Ovary (tissue), 9 donors: Measurements from ENCODE around the gene CCNA2. TPM values are rescaled to one million over a fixed set of nuclear protein-coding genes. Genes with fewer than 3 reads are reported as not detected.

Experiments
- DNase-seq, 5 donors: peaks; one replicate each; pipeline ENCODE4 v3.0.0-alpha.2; 2019 to 2020
- H3K27ac ChIP-seq, 2 donors: fragments of 200-600 bp; one replicate each; pipeline versions ENCODE4 v1.5.1 to v1.8.0; 2019 to 2022
- H3K27me3 ChIP-seq: fragments of 200-600 bp; one replicate; pipeline ENCODE4 v1.8.0; 2022
- H3K36me3 ChIP-seq: fragments of 200-600 bp; sonication (generic); one replicate; pipeline ENCODE4 v1.5.1; 2019
- H3K4me1 ChIP-seq: one replicate; pipeline ENCODE4 v1.8.1; 2013; ENCODE audit warnings: mild to moderate bottlenecking, moderate library complexity; ENCODE audit not compliant: insufficient read depth
- H3K4me3 ChIP-seq: fragments of 200-600 bp; sonication (generic); one replicate; pipeline ENCODE4 v1.5.1; 2017
- H3K9me3 ChIP-seq, 2 donors: fragments of 200-600 bp in 1 of 2; sonication (generic) in 1 of 2; one replicate each; pipeline versions ENCODE4 v1.5.1 to v1.8.1; 2013 to 2019; ENCODE audit warnings: mild to moderate bottlenecking in 1 of 2, moderate library complexity in 1 of 2
- CTCF ChIP-seq, 3 donors: fragments of 450-650 bp in 2 of 3; fragments of 200-600 bp in 1 of 3; IDR thresholded peaks; one replicate each; pipeline versions ENCODE4 v1.5.1 to v1.8.0; 2016 to 2022; ENCODE audit warnings: antibody characterized with exemption in 3 of 3, mild to moderate bottlenecking in 1 of 3
- EP300 ChIP-seq: sonication (generic); formaldehyde crosslinking; IDR thresholded peaks from one replicate; pipeline ENCODE4 v1.6.1; 2017; ENCODE audit warnings: antibody characterized with exemption
- POLR2A ChIP-seq: fragments of 450-650 bp; IDR thresholded peaks from one replicate; pipeline ENCODE4 v1.6.1; 2017; ENCODE audit warnings: antibody characterized with exemption, mild to moderate bottlenecking, moderate library complexity
- WGBS, 3 donors: extraction: QIAGEN DNeasy Blood & Tissue Kit in 1 of 3; methylation state at CpG; one replicate each; pipeline versions ENCODE4 v1.1.5 to v1.1.7; 2013 to 2017; 5-methylcytosine and 5-hydroxymethylcytosine counted together
- intact Hi-C, 4 donors: fragments of 100-400 bp; cut with DNase I; formaldehyde crosslinking; loops; one replicate each; pipeline versions ENCODE4 v1.11.0 to v1.15.1; 2022 to 2023
- polyA plus RNA-seq, 2 donors: library from polyadenylated mRNA; stranded (reverse); fragments of 200-250 nt in 1 of 2; fragments of 350-450 nt in 1 of 2; fragmentation: Illumina TruSeq in 1 of 2; extraction: RNeasy Lipid Tissue Mini Kit (QIAGEN cat#74804) in 1 of 2; gene quantifications; one replicate each; pipeline ENCODE4 v1.2.3, GENCODE V29; 2013 to 2014
- total RNA-seq, 7 donors: library from RNA; depleted of rRNA in 2 of 7; stranded (reverse); fragments of >200 nt in 2 of 7; fragmentation: NEBNext Ultra II Directional in 3 of 7; extraction: Animal tissue kit (Norgen Biotek cat#: 25700) in 3 of 7; gene quantifications; one replicate each; pipeline versions ENCODE4 v1.1.0 to v1.2.4, GENCODE V29; 2016 to 2023
- donor health status: DM: no; HTN: no; CAD: no; lungs with moderate emphysema.
- donor health status: DM: no; HTN: no; CAD: no.
- donor health status: Bipolar disorder and iron deficiency.
- donor health status: DM: yes; HTN: yes; CAD: no.
- donor health status: DM: no; HTN: no; CAD: no.
- donor health status: DM: yes; HTN: yes; CAD: no.

CCNA2 gene
- total and polyA plus RNA-seq, 9 donors = 0.65 to 3.3 (median 1.4) TPM

- TF ChIP-seq POLR2A (no peak), CTCF (IDR thresholded peaks at IDR 0.05) (no peak), EP300 (no peak)
- no peak for DNase-seq
- H3K4me1 ChIP-seq = no peaks in the 10 kb centered on the region
- H3K27me3 ChIP-seq = no peaks in the 10 kb centered on the region
- no peaks in the 10 kb centered on the region for H3K36me3 ChIP-seq
- no peaks in the 10 kb centered on the region for H3K9me3 ChIP-seq
- 83 to 86% (median 86%) methylated on average over 6 of the region's 6 CpGs for WGBS, 3 donors
- intact Hi-C loops = no loop called here
- no peak overlapping the region for H3K27ac ChIP-seq
- no peak overlapping the region for H3K4me3 ChIP-seq
Observed at GRCh38 chr4:121776610-121777401, 46.9 kb downstream of the CCNA2 start.

DNA sequence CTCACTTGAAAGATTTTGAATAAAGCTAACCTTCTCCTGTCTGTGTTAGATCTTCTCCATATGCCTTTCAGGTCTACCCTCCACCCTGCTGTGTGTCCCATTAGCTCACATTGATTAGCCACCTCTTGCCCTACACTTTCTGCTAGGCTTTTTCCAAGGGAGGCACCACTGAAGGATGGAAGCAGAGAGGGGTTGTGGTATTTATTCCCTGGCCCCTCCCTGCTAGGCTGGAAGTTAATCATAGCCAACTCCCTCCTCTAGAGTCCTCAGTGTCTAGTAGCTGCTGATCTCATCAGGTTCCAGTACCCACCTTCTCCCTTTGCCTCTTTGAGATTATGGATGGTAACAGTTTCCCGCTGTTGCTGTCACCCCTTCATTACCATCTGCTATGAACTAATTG lies 49.8 kb downstream of the CCNA2 start:
- no peaks in the 10 kb centered on the region for H3K9me3 ChIP-seq
- no peaks in the 10 kb centered on the region for H3K27me3 ChIP-seq
- no peak overlapping the region for H3K27ac ChIP-seq
- H3K4me3 ChIP-seq = no peak overlapping the region
- intact Hi-C loops = no loop called here
- 83 to 93% (median 92%) methylated on average over 1 of the region's 1 CpG for WGBS, 3 donors
- no peak for DNase-seq
- no peaks in the 10 kb centered on the region for H3K36me3 ChIP-seq
- H3K4me1 ChIP-seq = no peaks in the 10 kb centered on the region
- TF ChIP-seq EP300 (no peak), CTCF (IDR thresholded peaks at IDR 0.05) (no peak), POLR2A (no peak)

DNA sequence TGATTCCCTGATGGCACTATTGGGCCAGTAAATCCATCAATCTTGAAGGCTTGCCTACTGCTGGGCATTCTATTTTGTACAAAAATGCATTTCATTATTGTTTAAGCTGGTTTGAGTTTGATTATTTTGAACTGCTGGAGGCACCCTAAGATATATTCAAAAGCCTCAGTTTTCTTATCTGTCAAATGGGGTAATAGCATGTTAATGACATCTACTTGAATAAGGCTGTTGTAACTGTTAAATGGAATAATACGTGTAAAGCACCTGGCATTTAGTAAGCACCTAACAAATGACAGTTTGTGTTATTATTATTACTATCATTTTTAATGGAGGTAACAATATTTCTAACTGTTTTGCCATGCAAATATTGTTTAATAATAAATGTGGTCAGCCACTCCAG lies 51.8 kb downstream of the CCNA2 start:
- Histone ChIP-seq H3K27ac (no peak overlapping the region), H3K36me3 (no peaks in the 10 kb centered on the region), H3K4me1 (no peaks in the 10 kb centered on the region), H3K9me3 (no peaks in the 10 kb centered on the region), H3K27me3 (no peaks in the 10 kb centered on the region), H3K4me3 (no peak overlapping the region)
- no peak for TF ChIP-seq POLR2A
- TF ChIP-seq EP300 = no peak
- 90 to 96% (median 92%) methylated on average over 1 of the region's 1 CpG for WGBS, 3 donors
- intact Hi-C loops = no loop called here
- no peak for DNase-seq

DNA sequence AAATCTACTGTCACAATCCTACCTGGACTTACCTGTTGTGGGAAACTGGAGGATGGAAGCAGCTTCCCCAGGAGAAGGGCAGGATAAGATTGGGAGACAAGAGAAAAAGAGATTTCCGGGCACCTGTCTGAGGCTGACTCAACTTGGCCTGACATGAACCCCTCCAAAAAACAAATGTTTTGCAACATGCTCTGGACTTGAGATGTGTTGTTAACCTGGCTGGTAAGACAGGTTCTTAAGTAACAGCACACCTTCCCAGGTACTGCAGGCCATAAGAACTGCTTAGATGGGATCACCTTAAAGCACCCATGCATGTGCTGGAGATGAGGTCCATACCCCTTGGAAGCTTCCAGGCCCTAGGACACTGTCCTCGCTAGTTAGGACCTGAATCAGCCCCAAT lies 54.3 kb downstream of the CCNA2 start:
- peaks cover 2% of the 10 kb centered on the region for H3K4me1 ChIP-seq
- intact Hi-C loops = no loop called here
- H3K27ac ChIP-seq = no peak overlapping the region
- DNase-seq = no peak
- no peak for TF ChIP-seq CTCF (IDR thresholded peaks at IDR 0.05)
- no peak for TF ChIP-seq POLR2A
- TF ChIP-seq EP300 = no peak
- H3K27me3 ChIP-seq = no peaks in the 10 kb centered on the region
- H3K4me3 ChIP-seq = no peak overlapping the region
- H3K36me3 ChIP-seq = no peaks in the 10 kb centered on the region
- 94 to 98% (median 95%) methylated on average over 2 of the region's 2 CpGs for WGBS, 3 donors
- no peaks in the 10 kb centered on the region for H3K9me3 ChIP-seq

DNA sequence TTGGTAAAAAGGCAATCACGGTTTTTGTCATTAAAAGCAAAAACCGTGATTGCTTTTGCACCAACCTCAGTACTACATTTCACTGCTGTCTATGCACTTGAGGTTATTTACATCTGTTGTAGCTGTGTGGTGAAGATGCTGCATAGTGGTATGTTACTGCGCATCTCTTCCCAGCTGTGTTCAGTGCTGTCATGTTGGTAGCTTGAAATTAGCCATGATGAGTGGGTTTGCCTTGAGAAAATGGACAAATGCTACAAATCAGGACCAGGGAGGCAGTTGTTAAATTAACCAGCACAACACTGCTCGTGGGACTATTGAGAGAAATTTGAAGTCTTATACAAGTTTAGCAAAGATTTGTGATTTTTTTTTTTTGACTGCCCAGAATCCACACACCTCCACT lies 56.5 kb downstream of the CCNA2 start:
- Histone ChIP-seq H3K27me3 (no peaks in the 10 kb centered on the region), H3K4me3 (no peak overlapping the region), H3K27ac (no peak overlapping the region), H3K36me3 (no peaks in the 10 kb centered on the region), H3K4me1 (peaks cover 2% of the 10 kb centered on the region), H3K9me3 (no peaks in the 10 kb centered on the region)
- no peak for TF ChIP-seq CTCF (IDR thresholded peaks at IDR 0.05)
- TF ChIP-seq EP300 = no peak
- 93 to 96% (median 95%) methylated on average over 4 of the region's 4 CpGs for WGBS, 3 donors
- DNase-seq = no peak
- intact Hi-C loops = no loop called here
